Spleen (tissue), 11 donors: ENCODE results near the gene FAM237B. TPM values are rescaled to one million over a fixed set of nuclear protein-coding genes. Genes with fewer than 3 reads are reported as not detected.
A peak's percentile ranks its signal among the peaks of the same experiment; 100 is the strongest.

Experiments used
- DNase-seq: peaks from one replicate; pipeline ENCODE4 v3.0.0-alpha.2; 2020
- H3K27ac ChIP-seq, 8 donors: fragments of 200-600 bp; sonication (generic) in 7 of 8; 1 replicate in 4 of 8; 2 replicates in 4 of 8; pipeline versions ENCODE4 v1.5.0 to v1.8.0; 2016 to 2021; ENCODE audit warnings: inconsistent platforms in 4 of 8, mild to moderate bottlenecking in 4 of 8, moderate library complexity in 1 of 8
- H3K27me3 ChIP-seq, 7 donors: fragments of 200-600 bp; sonication (generic) in 6 of 7; replicated peaks in 1 of 7; 1 replicate in 4 of 7; 2 replicates in 3 of 7; pipeline versions ENCODE4 v1.5.0 to v1.8.0; 2016 to 2021; ENCODE audit warnings: inconsistent platforms in 3 of 7, mild to moderate bottlenecking in 1 of 7
- H3K36me3 ChIP-seq, 6 donors: fragments of 200-600 bp; sonication (generic) in 5 of 6; 1 replicate in 4 of 6; 2 replicates in 2 of 6; pipeline versions ENCODE4 v1.5.0 to v1.8.0; 2016 to 2021; ENCODE audit warnings: inconsistent platforms in 2 of 6
- H3K4me1 ChIP-seq, 6 donors: fragments of 200-600 bp; sonication (generic) in 5 of 6; 1 replicate in 3 of 6; 2 replicates in 3 of 6; pipeline versions ENCODE4 v1.5.0 to v1.8.0; 2016 to 2021; ENCODE audit warnings: inconsistent platforms in 3 of 6
- H3K4me3 ChIP-seq, 8 donors: fragments of 200-600 bp; sonication (generic) in 7 of 8; 1 replicate in 4 of 8; 2 replicates in 4 of 8; pipeline versions ENCODE4 v1.5.0 to v1.8.0; 2016 to 2021; ENCODE audit warnings: inconsistent platforms in 4 of 8, mild to moderate bottlenecking in 4 of 8, moderate library complexity in 2 of 8
- H3K9me3 ChIP-seq, 8 donors: fragments of 200-600 bp; sonication (generic) in 7 of 8; 1 replicate in 4 of 8; 2 replicates in 4 of 8; pipeline versions ENCODE4 v1.5.0 to v1.8.0; 2016 to 2021; ENCODE audit warnings: inconsistent platforms in 4 of 8
- POLR2A ChIP-seq, 3 donors: fragments of 450-650 bp; IDR thresholded peaks; one replicate each; pipeline ENCODE4 v1.5.1; 2017; ENCODE audit warnings: antibody characterized with exemption in 3 of 3, mild to moderate bottlenecking in 1 of 3
- POLR2AphosphoS5 ChIP-seq, 3 donors: sonication (generic); formaldehyde crosslinking; IDR thresholded peaks; one replicate each; pipeline ENCODE4 v1.5.1; 2017; ENCODE audit warnings: antibody characterized with exemption in 3 of 3
- WGBS, 5 donors: extraction: QIAGEN DNeasy Blood & Tissue Kit in 3 of 5; methylation state at CpG; one replicate each; pipeline versions ENCODE4 v1.1.5 to v1.1.7; 2013 to 2018; 5-methylcytosine and 5-hydroxymethylcytosine counted together
- intact Hi-C: fragments of 100-400 bp; cut with DNase I; formaldehyde crosslinking; loops from one replicate; pipeline ENCODE4 v1.15.0; 2023; ENCODE audit warnings: low total_unique reads
- polyA plus RNA-seq, 3 donors: library from polyadenylated mRNA; stranded (reverse); fragments of 200-250 nt; gene quantifications; one replicate each; pipeline ENCODE4 v1.2.1, GENCODE V29; 2013
- total RNA-seq, 7 donors: library from RNA; depleted of rRNA in 3 of 7; stranded (reverse); fragments of >200 nt in 3 of 7; fragmentation: NEBNext Ultra II Directional in 4 of 7; extraction: Animal tissue kit (Norgen Biotek cat#: 25700) in 4 of 7; gene quantifications; one replicate each; pipeline versions ENCODE4 v1.1.0 to v1.2.1, GENCODE V29; 2016 to 2021
- TF ChIP-seq, protein P1 (sequence below), 11 experiments: fragments of 200-600 bp in 7 of 11; fragments of 450-650 bp in 4 of 11; sonication (generic) in 4 of 11; IDR thresholded peaks in 8 of 11; conservative IDR thresholded peaks in 3 of 11; 1 replicate in 7 of 11; 2 replicates in 4 of 11; pipeline versions ENCODE4 v1.4.0 to v1.8.0; 2016 to 2021; ENCODE audit warnings: antibody characterized with exemption in 11 of 11, inconsistent platforms in 4 of 11, mild to moderate bottlenecking in 1 of 11
- donor health status: healthy with polysubstance abuse.
- donor health status: DM: no; HTN: no; CAD: no; lungs with moderate emphysema.
- donor health status: DM: no; HTN: no; CAD: no.
- donor health status: Bipolar disorder and iron deficiency.
- donor health status: healthy.
- donor health status: DM: no; HTN: no; CAD: no.
- donor health status: DM: yes; HTN: yes; CAD: no.

The FAM237B gene
- total and polyA plus RNA-seq, 10 donors = not detected

DNA sequence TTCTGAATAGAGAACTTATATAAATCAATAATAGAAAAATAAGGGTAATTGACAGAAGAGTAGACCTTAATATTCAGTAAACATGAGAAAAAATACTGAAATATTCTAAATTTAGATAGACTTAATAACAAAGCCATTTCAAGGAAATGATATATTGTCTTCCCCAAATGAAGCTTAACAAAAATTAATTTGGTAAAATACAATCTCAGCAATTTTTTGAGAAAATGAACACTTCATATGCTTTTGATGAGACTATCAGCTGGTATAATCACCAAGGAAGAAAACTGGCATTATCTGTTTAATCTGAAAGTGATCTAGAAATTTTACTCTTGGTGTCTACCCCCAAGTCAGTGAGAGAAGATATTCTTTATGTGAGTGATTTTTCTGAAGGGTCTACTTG, 1.7 kb upstream of the FAM237B start:
- H3K4me1 ChIP-seq = peaks cover 5 to 15% (median 9%) of the 10 kb centered on the region in 6 donors
- H3K36me3 ChIP-seq = no peaks in the 10 kb centered on the region
- no peak overlapping the region for H3K27ac ChIP-seq
- DNase-seq = no peak
- no peak overlapping the region for H3K4me3 ChIP-seq
- intact Hi-C loops = no loop called here
- peaks cover 0 to 68% (median 25%) of the 10 kb centered on the region in 7 donors for H3K27me3 ChIP-seq
- no peaks in the 10 kb centered on the region for H3K9me3 ChIP-seq
- no peak for TF ChIP-seq POLR2A (IDR thresholded peaks at IDR 0.05)
- no peak for TF ChIP-seq POLR2AphosphoS5 (IDR thresholded peaks at IDR 0.05)
- TF ChIP-seq, protein P1, sequence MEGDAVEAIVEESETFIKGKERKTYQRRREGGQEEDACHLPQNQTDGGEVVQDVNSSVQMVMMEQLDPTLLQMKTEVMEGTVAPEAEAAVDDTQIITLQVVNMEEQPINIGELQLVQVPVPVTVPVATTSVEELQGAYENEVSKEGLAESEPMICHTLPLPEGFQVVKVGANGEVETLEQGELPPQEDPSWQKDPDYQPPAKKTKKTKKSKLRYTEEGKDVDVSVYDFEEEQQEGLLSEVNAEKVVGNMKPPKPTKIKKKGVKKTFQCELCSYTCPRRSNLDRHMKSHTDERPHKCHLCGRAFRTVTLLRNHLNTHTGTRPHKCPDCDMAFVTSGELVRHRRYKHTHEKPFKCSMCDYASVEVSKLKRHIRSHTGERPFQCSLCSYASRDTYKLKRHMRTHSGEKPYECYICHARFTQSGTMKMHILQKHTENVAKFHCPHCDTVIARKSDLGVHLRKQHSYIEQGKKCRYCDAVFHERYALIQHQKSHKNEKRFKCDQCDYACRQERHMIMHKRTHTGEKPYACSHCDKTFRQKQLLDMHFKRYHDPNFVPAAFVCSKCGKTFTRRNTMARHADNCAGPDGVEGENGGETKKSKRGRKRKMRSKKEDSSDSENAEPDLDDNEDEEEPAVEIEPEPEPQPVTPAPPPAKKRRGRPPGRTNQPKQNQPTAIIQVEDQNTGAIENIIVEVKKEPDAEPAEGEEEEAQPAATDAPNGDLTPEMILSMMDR (IDR thresholded peaks at IDR 0.05 in 8 of 11, conservative IDR thresholded peaks at IDR 0.05 in 3 of 11) = no peak

DNA sequence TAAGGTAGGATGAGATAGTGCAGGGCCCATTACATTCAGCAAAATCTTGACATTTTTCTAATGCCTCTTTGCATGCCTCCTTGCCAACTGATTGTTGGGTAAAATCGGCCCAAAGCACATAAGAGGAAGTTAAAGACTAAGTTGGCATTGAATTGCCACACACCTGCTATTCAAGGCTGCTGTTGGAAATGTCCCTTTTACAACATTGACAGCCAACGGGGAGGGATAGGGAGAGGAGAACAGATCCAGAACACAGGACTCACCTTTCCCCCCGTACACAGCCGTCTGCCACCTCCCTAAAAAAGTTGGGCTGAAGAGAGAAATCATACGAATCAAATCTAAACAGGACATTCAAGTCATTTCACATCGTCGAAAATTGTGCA, 695 bp downstream of the FAM237B start:
- peak overlapping the region in 4 of 8 donors; percentile 18 to 52 (median 28) for H3K4me3 ChIP-seq
- H3K27ac ChIP-seq = no peak overlapping the region
- WGBS, 5 donors = 19 to 33% (median 29%) methylated on average over 7 of the region's 7 CpGs
- H3K27me3 ChIP-seq = peaks cover 0 to 66% (median 25%) of the 10 kb centered on the region in 7 donors
- TF ChIP-seq POLR2A (IDR thresholded peaks at IDR 0.05) = no peak
- TF ChIP-seq, protein P1 (IDR thresholded peaks at IDR 0.05 in 8 of 11, conservative IDR thresholded peaks at IDR 0.05 in 3 of 11) = no peak
- no peak for TF ChIP-seq POLR2AphosphoS5 (IDR thresholded peaks at IDR 0.05)
- intact Hi-C loops = no loop called here
- no peak for DNase-seq
- no peaks in the 10 kb centered on the region for H3K36me3 ChIP-seq
- H3K9me3 ChIP-seq = no peaks in the 10 kb centered on the region
- peaks cover 5 to 15% (median 9%) of the 10 kb centered on the region in 6 donors for H3K4me1 ChIP-seq

DNA sequence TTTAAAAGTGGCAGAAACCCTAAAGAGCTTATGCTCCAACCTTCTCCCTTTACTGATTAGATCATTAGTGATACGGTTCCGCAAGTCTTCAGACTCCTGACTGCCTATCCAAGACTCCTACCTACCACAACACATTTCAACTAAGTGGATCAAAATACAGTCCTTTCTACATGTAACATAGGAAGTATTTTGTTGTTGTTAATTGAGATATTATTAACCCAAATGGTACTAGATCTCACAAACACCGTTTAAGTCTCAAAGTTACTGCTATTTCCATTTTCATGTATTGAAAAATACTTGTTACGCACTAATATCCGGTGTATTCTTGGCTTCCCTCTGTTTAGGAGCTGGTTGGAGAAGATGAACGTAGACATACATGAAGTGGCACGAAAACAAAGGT, 1.1 kb downstream of the FAM237B start:
- H3K4me1 ChIP-seq = peaks cover 5 to 15% (median 9%) of the 10 kb centered on the region in 6 donors
- DNase-seq = no peak
- intact Hi-C loops = no loop called here
- no peak overlapping the region for H3K27ac ChIP-seq
- H3K27me3 ChIP-seq = peaks cover 0 to 65% (median 25%) of the 10 kb centered on the region in 7 donors
- 79 to 89% (median 83%) methylated on average over 7 of the region's 7 CpGs for WGBS, 5 donors
- no peak overlapping the region for H3K4me3 ChIP-seq
- no peaks in the 10 kb centered on the region for H3K36me3 ChIP-seq
- TF ChIP-seq POLR2AphosphoS5 (IDR thresholded peaks at IDR 0.05) (no peak), POLR2A (IDR thresholded peaks at IDR 0.05) (no peak)
- TF ChIP-seq, protein P1 (IDR thresholded peaks at IDR 0.05 in 8 of 11, conservative IDR thresholded peaks at IDR 0.05 in 3 of 11) = no peak
- H3K9me3 ChIP-seq = no peaks in the 10 kb centered on the region

DNA sequence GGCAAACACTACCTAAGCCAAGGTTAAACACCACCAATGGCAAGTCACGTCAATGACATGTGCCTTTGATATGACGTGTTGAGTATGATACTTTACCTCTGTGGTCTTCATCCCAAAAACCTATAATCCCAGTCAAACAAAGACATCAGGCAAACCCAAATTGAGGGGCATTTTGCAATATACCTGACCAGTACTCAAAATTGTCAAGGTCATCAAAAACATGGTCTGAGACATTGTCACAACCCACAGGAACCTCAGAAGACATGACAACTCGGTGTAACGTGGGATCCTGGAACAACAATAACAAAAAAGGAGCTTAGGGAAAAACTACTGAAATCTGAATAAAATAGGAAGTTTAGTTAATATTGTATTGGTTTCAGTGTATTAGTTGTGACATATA, 7.2 kb downstream of the FAM237B start:
- no peak overlapping the region for H3K27ac ChIP-seq
- H3K36me3 ChIP-seq = no peaks in the 10 kb centered on the region
- intact Hi-C loops = no loop called here
- WGBS, 5 donors = 66 to 75% (median 70%) methylated on average over 4 of the region's 4 CpGs
- DNase-seq = no peak
- TF ChIP-seq, protein P1 (IDR thresholded peaks at IDR 0.05 in 8 of 11, conservative IDR thresholded peaks at IDR 0.05 in 3 of 11) = no peak
- TF ChIP-seq POLR2AphosphoS5 (IDR thresholded peaks at IDR 0.05) (no peak), POLR2A (IDR thresholded peaks at IDR 0.05) (no peak)
- H3K4me1 ChIP-seq = no peaks in the 10 kb centered on the region
- no peaks in the 10 kb centered on the region for H3K9me3 ChIP-seq
- H3K27me3 ChIP-seq = peaks cover 0 to 13% (median 0%) of the 10 kb centered on the region in 7 donors
- H3K4me3 ChIP-seq = no peak overlapping the region
